Fibroblast of the aortic adventitia (primary cell): ENCODE data around the gene RNF223. TPM values are rescaled to one million over a fixed set of nuclear protein-coding genes. Genes with fewer than 3 reads are reported as not detected.
A peak's percentile ranks its signal among the peaks of the same experiment; 100 is the strongest.

Experiments used
- DNase-seq: peaks from one replicate; pipeline ENCODE4 v3.0.0-alpha.2; 2010; ENCODE audit warnings: low read depth
- H3K4me3 ChIP-seq: 2 replicates; pipeline ENCODE4 v1.5.1; 2011; ENCODE audit warnings: low read depth, mild to moderate bottlenecking, control low read depth, low read length, moderate library complexity
- total RNA-seq: library from RNA; depleted of rRNA; stranded (reverse); fragments of >200 nt; gene quantifications from 2 replicates; pipeline ENCODE4 v1.2.3, GENCODE V29; 2012; ENCODE audit warnings: low replicate concordance
- TF ChIP-seq, protein P1 (sequence below): IDR thresholded peaks from 2 replicates; pipeline ENCODE4 v1.5.1; 2011; ENCODE audit warnings: mild to moderate bottlenecking, low read length, control low read depth, inconsistent platforms; ENCODE audit not compliant: insufficient read depth

Gene RNF223
- total RNA-seq, 1 donor: not detected

DNA sequence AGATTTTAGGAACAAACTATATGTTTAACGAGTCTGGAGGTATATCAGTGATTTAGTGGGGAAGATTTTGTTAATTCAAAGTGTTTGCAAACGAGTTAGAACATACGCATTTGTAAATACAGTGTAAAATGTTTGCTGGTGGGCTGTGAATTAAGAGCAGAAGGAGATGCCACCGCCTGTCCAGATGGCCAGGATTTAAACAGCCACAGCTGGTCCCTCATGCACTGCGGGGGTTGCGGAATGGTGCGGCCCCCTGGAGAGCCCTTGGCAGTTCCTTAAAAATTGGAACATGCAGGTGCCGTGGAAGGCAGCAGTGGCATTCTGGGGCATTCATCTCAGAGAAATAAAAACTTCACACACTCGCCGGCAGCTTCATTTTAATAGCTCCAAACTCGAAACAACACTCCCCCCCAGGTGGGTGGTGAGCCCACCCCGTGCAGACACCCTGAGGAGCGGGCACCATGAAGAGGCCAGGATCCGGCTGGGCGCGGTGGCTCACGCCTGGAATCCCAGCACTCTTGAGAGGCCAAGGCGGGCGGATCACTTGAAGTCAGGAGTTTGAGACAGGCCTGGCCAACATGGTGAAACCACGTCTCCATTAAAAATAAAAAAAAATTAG is 45.3 kb upstream of the RNF223 start:
- TF ChIP-seq, protein P1, sequence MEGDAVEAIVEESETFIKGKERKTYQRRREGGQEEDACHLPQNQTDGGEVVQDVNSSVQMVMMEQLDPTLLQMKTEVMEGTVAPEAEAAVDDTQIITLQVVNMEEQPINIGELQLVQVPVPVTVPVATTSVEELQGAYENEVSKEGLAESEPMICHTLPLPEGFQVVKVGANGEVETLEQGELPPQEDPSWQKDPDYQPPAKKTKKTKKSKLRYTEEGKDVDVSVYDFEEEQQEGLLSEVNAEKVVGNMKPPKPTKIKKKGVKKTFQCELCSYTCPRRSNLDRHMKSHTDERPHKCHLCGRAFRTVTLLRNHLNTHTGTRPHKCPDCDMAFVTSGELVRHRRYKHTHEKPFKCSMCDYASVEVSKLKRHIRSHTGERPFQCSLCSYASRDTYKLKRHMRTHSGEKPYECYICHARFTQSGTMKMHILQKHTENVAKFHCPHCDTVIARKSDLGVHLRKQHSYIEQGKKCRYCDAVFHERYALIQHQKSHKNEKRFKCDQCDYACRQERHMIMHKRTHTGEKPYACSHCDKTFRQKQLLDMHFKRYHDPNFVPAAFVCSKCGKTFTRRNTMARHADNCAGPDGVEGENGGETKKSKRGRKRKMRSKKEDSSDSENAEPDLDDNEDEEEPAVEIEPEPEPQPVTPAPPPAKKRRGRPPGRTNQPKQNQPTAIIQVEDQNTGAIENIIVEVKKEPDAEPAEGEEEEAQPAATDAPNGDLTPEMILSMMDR: no peak
- H3K4me3 ChIP-seq: no peak overlapping the region
- no peak for DNase-seq

DNA sequence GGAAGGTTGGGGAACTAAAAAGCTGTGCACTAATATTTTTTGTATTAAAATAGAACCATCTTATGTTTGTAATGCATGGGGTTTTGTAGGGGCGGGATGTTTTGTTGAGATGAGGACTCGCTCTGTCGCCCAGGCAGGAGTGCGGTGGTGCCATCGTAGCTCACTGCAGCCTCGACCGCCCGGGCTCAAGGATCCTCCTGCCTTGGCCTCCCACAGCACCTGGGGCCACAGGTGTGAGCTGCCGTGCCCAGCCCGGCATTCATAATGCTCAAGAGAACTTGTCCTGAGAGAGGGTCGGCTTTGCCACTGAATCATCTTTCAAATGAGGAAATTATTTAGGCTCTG is 44.7 kb upstream of the RNF223 start:
- no peak overlapping the region for H3K4me3 ChIP-seq

GRCh38 chr1:1118011-1118875 is 44.1 kb upstream of the RNF223 start:
- no peak overlapping the region for H3K4me3 ChIP-seq
- TF ChIP-seq, protein P1: no peak
- DNase-seq: no peak

More for the DNA sequence above, 44.7 kb upstream of the RNF223 start:
- DNase-seq: no peak
- TF ChIP-seq, protein P1: no peak

DNA sequence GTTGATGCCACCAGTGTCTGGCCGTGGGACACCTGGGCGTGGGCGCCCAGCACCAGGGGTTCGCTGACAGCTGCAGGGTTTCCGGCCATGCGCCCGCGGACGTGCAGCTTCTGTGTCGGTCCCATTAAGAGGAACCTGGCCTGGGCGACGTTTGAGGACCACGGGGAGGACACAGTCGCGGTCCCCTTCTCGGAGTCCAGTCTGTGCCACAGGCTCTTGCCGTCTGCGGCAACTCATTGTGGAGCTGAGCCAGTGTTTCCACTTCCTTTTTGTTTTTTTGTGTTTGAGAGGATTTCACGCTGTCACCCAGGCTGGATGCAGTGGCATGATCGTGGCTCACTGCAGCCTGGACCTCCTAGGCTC is 43.3 kb upstream of the RNF223 start:
- H3K4me3 ChIP-seq: no peak overlapping the region
- TF ChIP-seq, protein P1: no peak
- DNase-seq: no peak

GRCh38 chr1:1116701-1117468 is 42.8 kb upstream of the RNF223 start:
- H3K4me3 ChIP-seq: peak overlapping the region; percentile 66
- TF ChIP-seq, protein P1: no peak
- DNase-seq: no peak

DNA sequence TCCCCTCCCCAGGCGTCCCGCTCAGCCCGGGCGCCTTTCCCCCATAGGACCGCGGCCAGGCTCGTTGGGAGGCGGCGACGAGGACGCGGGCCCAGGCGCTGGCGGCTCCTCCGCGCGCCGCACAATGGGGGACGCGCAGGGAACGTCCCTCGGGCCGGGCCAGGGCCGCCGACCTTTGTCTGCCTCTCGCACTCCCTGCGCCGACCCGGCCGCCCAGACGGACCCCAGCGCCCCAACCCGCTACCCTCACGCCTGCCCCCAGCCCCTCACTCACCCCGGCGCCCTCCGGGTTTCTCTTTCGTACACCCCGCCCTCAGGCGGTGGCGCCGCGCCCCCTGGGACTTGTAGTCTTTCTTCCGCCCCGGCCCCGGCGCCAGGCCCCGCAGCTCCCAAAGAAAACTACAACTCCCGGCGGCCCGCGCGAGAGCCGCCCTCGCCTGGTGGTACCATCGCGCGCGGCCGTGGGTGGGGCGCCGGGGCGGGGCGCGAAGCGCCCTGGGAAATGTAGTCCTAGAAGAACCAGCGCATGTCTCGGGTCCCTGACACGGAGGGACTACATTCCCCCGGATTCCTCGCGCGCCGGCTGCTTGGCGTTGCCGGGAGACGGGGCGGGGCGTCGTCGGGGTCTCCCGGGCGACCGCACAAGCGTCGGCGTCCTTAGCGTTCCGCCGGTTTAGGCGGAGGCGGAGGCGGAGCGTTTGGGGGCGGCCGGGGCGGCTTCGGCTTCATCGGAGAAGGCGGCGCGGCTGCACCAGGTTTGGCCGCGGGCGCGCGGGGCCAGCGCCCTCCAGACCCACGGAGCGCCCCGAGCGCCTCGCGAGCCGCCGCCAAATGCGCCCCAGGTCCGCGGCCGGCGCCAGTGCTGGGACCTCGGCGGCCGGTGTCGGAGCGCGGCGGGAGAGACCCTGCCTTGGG is 41.9 kb upstream of the RNF223 start, which contains the start of gene C1orf159:
C1orf159 (minus strand) TSS at position 304 of the 915 bp plus-strand sequence. CDS start 24,546 bp downstream, outside the sequence.
- peak; percentile 96 for DNase-seq
- TF ChIP-seq, protein P1: no peak
- H3K4me3 ChIP-seq: peak within 1 kb of the TSS; percentile 77
